Activated CD4-positive, alpha-beta T cell treated with anti-CD3 and anti-CD28 coated beads, Interleukin-2, amount 10 ng/mL, durations not matched to agents 24 days and 14 days (primary cell): ENCODE results near the gene DIS3L2. TPM values are rescaled to one million over a fixed set of nuclear protein-coding genes. Genes with fewer than 3 reads are reported as not detected.
A peak's percentile ranks its signal among the peaks of the same experiment; 100 is the strongest.

Source experiments
- DNase-seq: peaks from one replicate; pipeline ENCODE4 v3.0.0; 2022
- H3K27ac Mint-ChIP-seq: one replicate; pipeline ENCODE4 v1.8.0; 2022; ENCODE audit warnings: mild to moderate bottlenecking, mixed read lengths
- H3K27me3 Mint-ChIP-seq: one replicate; pipeline ENCODE4 v1.8.0; 2022; ENCODE audit warnings: mixed read lengths
- H3K36me3 Mint-ChIP-seq: one replicate; pipeline ENCODE4 v1.8.0; 2022; ENCODE audit warnings: low read depth, mild to moderate bottlenecking, mixed read lengths
- H3K4me1 Mint-ChIP-seq: one replicate; pipeline ENCODE4 v1.8.0; 2021; ENCODE audit warnings: mixed read lengths
- H3K4me3 Mint-ChIP-seq: one replicate; pipeline ENCODE4 v1.8.0; 2022; ENCODE audit warnings: mild to moderate bottlenecking, moderate library complexity, mixed read lengths
- H3K9me3 Mint-ChIP-seq: one replicate; pipeline ENCODE4 v1.8.0; 2021; ENCODE audit warnings: mixed read lengths
- intact Hi-C: fragments of 100-400 bp; cut with micrococcal nuclease; formaldehyde crosslinking; loops from one replicate; pipeline ENCODE4 v1.15.1; 2023
- total RNA-seq: library from RNA; stranded (reverse); gene quantifications from 2 replicates; pipeline ENCODE4 v1.2.3, GENCODE V29; 2022

Gene DIS3L2
- total RNA-seq, 1 donor from 2014 or later, result 27.8 TPM

GRCh38 chr2:232231554-232231953, 270.0 kb downstream of the DIS3L2 start:
- H3K4me3 Mint-ChIP-seq, result no peak overlapping the region
- H3K36me3 Mint-ChIP-seq, result no peaks in the 10 kb centered on the region
- peak overlapping the region; percentile 48 for H3K27ac Mint-ChIP-seq
- intact Hi-C loops, result loop anchor here (5.0 kb wide), 1 partner anchor 81 kb away; no protein-coding TSS in a partner anchor
- H3K27me3 Mint-ChIP-seq, result no peaks in the 10 kb centered on the region
- no peak for DNase-seq
- peaks cover 20% of the 10 kb centered on the region for H3K4me1 Mint-ChIP-seq
- no peaks in the 10 kb centered on the region for H3K9me3 Mint-ChIP-seq

GRCh38 chr2:232232915-232233314, 271.4 kb downstream of the DIS3L2 start:
- no peaks in the 10 kb centered on the region for H3K36me3 Mint-ChIP-seq
- H3K4me3 Mint-ChIP-seq, result no peak overlapping the region
- H3K4me1 Mint-ChIP-seq, result peaks cover 29% of the 10 kb centered on the region

GRCh38 chr2:232234922-232235615, 273.6 kb downstream of the DIS3L2 start:
- H3K27me3 Mint-ChIP-seq, result no peaks in the 10 kb centered on the region
- peaks cover 44% of the 10 kb centered on the region for H3K4me1 Mint-ChIP-seq
- DNase-seq, result no peak
- no peaks in the 10 kb centered on the region for H3K9me3 Mint-ChIP-seq
- peaks cover 9% of the 10 kb centered on the region for H3K36me3 Mint-ChIP-seq
- H3K4me3 Mint-ChIP-seq, result no peak overlapping the region
- no peak overlapping the region for H3K27ac Mint-ChIP-seq
- intact Hi-C loops, result loop anchor here (5.0 kb wide), 1 partner anchor 77 kb away; no protein-coding TSS in a partner anchor

More at GRCh38 chr2:232232915-232233314, 271.4 kb downstream of the DIS3L2 start:
- DNase-seq, result no peak
- H3K27ac Mint-ChIP-seq, result peak overlapping the region; percentile 2
- H3K9me3 Mint-ChIP-seq, result no peaks in the 10 kb centered on the region
- intact Hi-C loops, result loop anchor here (1.0 to 5.0 kb wide), 2 partner anchors 45 to 79 kb away; no protein-coding TSS in a partner anchor
- H3K27me3 Mint-ChIP-seq, result no peaks in the 10 kb centered on the region

GRCh38 chr2:232235716-232236115, 274.2 kb downstream of the DIS3L2 start:
- H3K4me3 Mint-ChIP-seq, result no peak overlapping the region
- no peaks in the 10 kb centered on the region for H3K9me3 Mint-ChIP-seq
- H3K27me3 Mint-ChIP-seq, result no peaks in the 10 kb centered on the region
- H3K4me1 Mint-ChIP-seq, result peaks cover 49% of the 10 kb centered on the region
- H3K36me3 Mint-ChIP-seq, result peaks cover 9% of the 10 kb centered on the region
- H3K27ac Mint-ChIP-seq, result no peak overlapping the region
- intact Hi-C loops, result loop anchor here (2.0 kb wide), 1 partner anchor 87 kb away; no protein-coding TSS in a partner anchor
- DNase-seq, result no peak

- Mint-ChIP-seq H3K4me3 (no peak overlapping the region), H3K36me3 (peaks cover 9% of the 10 kb centered on the region), H3K27ac (no peak overlapping the region), H3K27me3 (no peaks in the 10 kb centered on the region), H3K9me3 (no peaks in the 10 kb centered on the region), H3K4me1 (peaks cover 51% of the 10 kb centered on the region)
- intact Hi-C loops, result loop anchor here (2.0 kb wide), 1 partner anchor 87 kb away; no protein-coding TSS in a partner anchor
- no peak for DNase-seq
These were observed 274.7 kb downstream of the DIS3L2 start for GRCh38 chr2:232236200-232236599.

GRCh38 chr2:232237464-232237863, 276.0 kb downstream of the DIS3L2 start:
- H3K4me1 Mint-ChIP-seq, result peaks cover 40% of the 10 kb centered on the region
- no peaks in the 10 kb centered on the region for H3K9me3 Mint-ChIP-seq
- no peaks in the 10 kb centered on the region for H3K27me3 Mint-ChIP-seq
- intact Hi-C loops, result loop anchor here (2.0 kb wide), 1 partner anchor 85 kb away; no protein-coding TSS in a partner anchor
- no peak for DNase-seq
- peak overlapping the region; percentile 56 for H3K27ac Mint-ChIP-seq
- peaks cover 9% of the 10 kb centered on the region for H3K36me3 Mint-ChIP-seq
- H3K4me3 Mint-ChIP-seq, result no peak overlapping the region

- peaks cover 36% of the 10 kb centered on the region for H3K4me1 Mint-ChIP-seq
- peaks cover 9% of the 10 kb centered on the region for H3K36me3 Mint-ChIP-seq
- H3K27me3 Mint-ChIP-seq, result no peaks in the 10 kb centered on the region
- H3K4me3 Mint-ChIP-seq, result no peak overlapping the region
- no peaks in the 10 kb centered on the region for H3K9me3 Mint-ChIP-seq
- H3K27ac Mint-ChIP-seq, result peak overlapping the region; percentile 61
- DNase-seq, result no peak
- intact Hi-C loops, result no loop called here
These were observed 276.6 kb downstream of the DIS3L2 start for GRCh38 chr2:232238108-232238507.

- Mint-ChIP-seq H3K36me3 (peaks cover 9% of the 10 kb centered on the region), H3K4me1 (peaks cover 36% of the 10 kb centered on the region), H3K27me3 (no peaks in the 10 kb centered on the region), H3K4me3 (no peak overlapping the region), H3K9me3 (no peaks in the 10 kb centered on the region), H3K27ac (peak overlapping the region; percentile 42)
- DNase-seq, result no peak
- intact Hi-C loops, result no loop called here
These were observed 277.1 kb downstream of the DIS3L2 start for GRCh38 chr2:232238596-232238995.

- peaks cover 35% of the 10 kb centered on the region for H3K4me1 Mint-ChIP-seq
- no peak for DNase-seq
- H3K4me3 Mint-ChIP-seq, result no peak overlapping the region
- no peaks in the 10 kb centered on the region for H3K9me3 Mint-ChIP-seq
- H3K36me3 Mint-ChIP-seq, result peaks cover 9% of the 10 kb centered on the region
- intact Hi-C loops, result no loop called here
- H3K27ac Mint-ChIP-seq, result peak overlapping the region; percentile 78
- no peaks in the 10 kb centered on the region for H3K27me3 Mint-ChIP-seq
These were observed 278.6 kb downstream of the DIS3L2 start for GRCh38 chr2:232239951-232240681.

- DNase-seq, result no peak
- Mint-ChIP-seq H3K4me1 (peaks cover 35% of the 10 kb centered on the region), H3K27me3 (no peaks in the 10 kb centered on the region), H3K4me3 (no peak overlapping the region), H3K36me3 (peaks cover 9% of the 10 kb centered on the region), H3K9me3 (no peaks in the 10 kb centered on the region), H3K27ac (peak overlapping the region; percentile 78)
- intact Hi-C loops, result no loop called here
These were observed 279.4 kb downstream of the DIS3L2 start for GRCh38 chr2:232240906-232241305.

- Mint-ChIP-seq H3K27ac (no peak overlapping the region), H3K4me1 (peaks cover 30% of the 10 kb centered on the region), H3K36me3 (peaks cover 9% of the 10 kb centered on the region), H3K27me3 (no peaks in the 10 kb centered on the region), H3K9me3 (no peaks in the 10 kb centered on the region), H3K4me3 (no peak overlapping the region)
- intact Hi-C loops, result no loop called here
- no peak for DNase-seq
These were observed 280.8 kb downstream of the DIS3L2 start for GRCh38 chr2:232242316-232242715.

GRCh38 chr2:232245111-232245510, 283.6 kb downstream of the DIS3L2 start:
- DNase-seq, result no peak
- no peaks in the 10 kb centered on the region for H3K27me3 Mint-ChIP-seq
- H3K27ac Mint-ChIP-seq, result no peak overlapping the region
- peaks cover 8% of the 10 kb centered on the region for H3K4me1 Mint-ChIP-seq
- intact Hi-C loops, result no loop called here
- no peak overlapping the region for H3K4me3 Mint-ChIP-seq
- no peaks in the 10 kb centered on the region for H3K9me3 Mint-ChIP-seq
- no peaks in the 10 kb centered on the region for H3K36me3 Mint-ChIP-seq

GRCh38 chr2:232246245-232246644, 284.7 kb downstream of the DIS3L2 start:
- H3K9me3 Mint-ChIP-seq, result no peaks in the 10 kb centered on the region
- no peak overlapping the region for H3K4me3 Mint-ChIP-seq
- no peak for DNase-seq
- intact Hi-C loops, result no loop called here
- H3K36me3 Mint-ChIP-seq, result no peaks in the 10 kb centered on the region
- H3K27ac Mint-ChIP-seq, result no peak overlapping the region
- H3K27me3 Mint-ChIP-seq, result no peaks in the 10 kb centered on the region
- H3K4me1 Mint-ChIP-seq, result no peaks in the 10 kb centered on the region

- Mint-ChIP-seq H3K27ac (no peak overlapping the region), H3K27me3 (no peaks in the 10 kb centered on the region), H3K4me3 (no peak overlapping the region), H3K4me1 (no peaks in the 10 kb centered on the region), H3K9me3 (no peaks in the 10 kb centered on the region), H3K36me3 (no peaks in the 10 kb centered on the region)
- intact Hi-C loops, result no loop called here
- no peak for DNase-seq
These were observed 287.6 kb downstream of the DIS3L2 start for GRCh38 chr2:232249096-232249495.
